Mesothelial cell of epicardium (in vitro differentiated cells): Measurements from ENCODE around the gene ATP1B2. TPM values are rescaled to one million over a fixed set of nuclear protein-coding genes. Genes with fewer than 3 reads are reported as not detected.
A peak's percentile ranks its signal among the peaks of the same experiment; 100 is the strongest.

ENCODE experiments used
- DNase-seq, 2 experiments: peaks; one replicate each; pipeline ENCODE4 v3.0.0; 2021; ENCODE audit warnings: low spot score in 2 of 2; ENCODE audit not compliant: unreplicated experiment in 2 of 2
- H3K27ac Mint-ChIP-seq: 2 replicates; pipeline ENCODE4 v1.8.0; 2021; ENCODE audit warnings: mixed read lengths
- H3K27me3 Mint-ChIP-seq: 2 replicates; pipeline ENCODE4 v1.8.0; 2021; ENCODE audit warnings: low read depth, mixed read lengths
- H3K36me3 Mint-ChIP-seq: 2 replicates; pipeline ENCODE4 v1.8.0; 2021; ENCODE audit warnings: mixed read lengths
- H3K4me1 Mint-ChIP-seq: 2 replicates; pipeline ENCODE4 v1.8.0; 2021; ENCODE audit warnings: mixed read lengths
- H3K4me3 Mint-ChIP-seq: 2 replicates; pipeline ENCODE4 v1.8.0; 2021; ENCODE audit warnings: mild to moderate bottlenecking, moderate library complexity, mixed read lengths
- H3K9me3 Mint-ChIP-seq: 2 replicates; pipeline ENCODE4 v1.8.0; 2021; ENCODE audit warnings: mixed read lengths
- CTCF ChIP-seq: fragments of 200-600 bp; sonication (generic); IDR thresholded peaks from one replicate; pipeline ENCODE4 v1.5.0; 2021; ENCODE audit warnings: antibody characterized with exemption; ENCODE audit not compliant: unreplicated experiment
- total RNA-seq: library from RNA; stranded (reverse); gene quantifications from 3 replicates; pipeline ENCODE4 v1.2.1, GENCODE V29; 2021

ATP1B2 gene
- total RNA-seq, 1 donor from 2014 or later: 10.2 TPM

- no peak overlapping the region for H3K27ac Mint-ChIP-seq
- H3K36me3 Mint-ChIP-seq: no peaks in the 10 kb centered on the region
- no peak for TF ChIP-seq CTCF
- no peak for DNase-seq
- H3K4me1 Mint-ChIP-seq: peaks cover 37% of the 10 kb centered on the region
- H3K27me3 Mint-ChIP-seq: peaks cover 58% of the 10 kb centered on the region
- H3K4me3 Mint-ChIP-seq: peak overlapping the region; percentile 66
- no peaks in the 10 kb centered on the region for H3K9me3 Mint-ChIP-seq
Observed at GRCh38 chr17:7651665-7652387, 1.1 kb downstream of the ATP1B2 start.

- Mint-ChIP-seq H3K36me3 (no peaks in the 10 kb centered on the region), H3K4me1 (peaks cover 44% of the 10 kb centered on the region), H3K9me3 (no peaks in the 10 kb centered on the region), H3K27me3 (peaks cover 60% of the 10 kb centered on the region), H3K4me3 (peak overlapping the region; percentile 66), H3K27ac (no peak overlapping the region)
- TF ChIP-seq CTCF: no peak
- no peak for DNase-seq
Observed at GRCh38 chr17:7652388-7653356, 1.9 kb downstream of the ATP1B2 start.

GRCh38 chr17:7654832-7655540 lies 4.3 kb downstream of the ATP1B2 start:
- Mint-ChIP-seq H3K27me3 (peaks cover 45% of the 10 kb centered on the region), H3K36me3 (no peaks in the 10 kb centered on the region), H3K4me1 (peaks cover 42% of the 10 kb centered on the region), H3K27ac (peak overlapping the region; percentile 66), H3K4me3 (no peak overlapping the region), H3K9me3 (no peaks in the 10 kb centered on the region)
- DNase-seq: no peak
- TF ChIP-seq CTCF: no peak

GRCh38 chr17:7655541-7655840 lies 4.8 kb downstream of the ATP1B2 start:
- H3K27ac Mint-ChIP-seq: no peak overlapping the region
- no peaks in the 10 kb centered on the region for H3K36me3 Mint-ChIP-seq
- no peak for DNase-seq
- peaks cover 40% of the 10 kb centered on the region for H3K27me3 Mint-ChIP-seq
- TF ChIP-seq CTCF: no peak
- no peak overlapping the region for H3K4me3 Mint-ChIP-seq
- H3K9me3 Mint-ChIP-seq: no peaks in the 10 kb centered on the region
- peaks cover 37% of the 10 kb centered on the region for H3K4me1 Mint-ChIP-seq

GRCh38 chr17:7656958-7657609 lies 6.4 kb downstream of the ATP1B2 start:
- no peak for TF ChIP-seq CTCF
- H3K9me3 Mint-ChIP-seq: no peaks in the 10 kb centered on the region
- H3K4me3 Mint-ChIP-seq: no peak overlapping the region
- DNase-seq: no peak
- H3K4me1 Mint-ChIP-seq: peaks cover 28% of the 10 kb centered on the region
- peaks cover 29% of the 10 kb centered on the region for H3K27me3 Mint-ChIP-seq
- peak overlapping the region; percentile 27 for H3K27ac Mint-ChIP-seq
- H3K36me3 Mint-ChIP-seq: no peaks in the 10 kb centered on the region
